OCI-LY3 (cell line): ENCODE measurements around the gene AREG.

Source experiments
- CTCF ChIP-seq: fragments of 200-600, 300-600 bp; sonication (generic); IDR thresholded peaks from 2 replicates; pipeline ENCODE4 v1.5.1; 2014; ENCODE audit warnings: antibody characterized with exemption, low read length, low read depth
- EZH2phosphoT487 ChIP-seq: fragments of 200-600 bp; shearing (Covaris generic); IDR thresholded peaks from 2 replicates; pipeline ENCODE4 v1.6.1; 2018; ENCODE audit warnings: antibody characterized with exemption, mixed run types, low read depth

GRCh38 chr4:74475946-74476345 lies 31.0 kb downstream of the AREG start:
- no peak for TF ChIP-seq CTCF
- no peak for TF ChIP-seq EZH2phosphoT487
